Measurements from ENCODE around the gene FAF1. TPM values are rescaled to one million over a fixed set of nuclear protein-coding genes. Genes with fewer than 3 reads are reported as not detected.

The FAF1 gene
- total and polyA plus RNA-seq, 9 of the 15 experiments (the other 6 are each of a cell fraction or from before 2014, with no cell fraction given) = 48.7 to 225 (median 118) TPM

GRCh38 chr1:50959913-50960844 is at the start of gene FAF1 (continued):
- 0 out of 2 replicates have a peak, but pooled peaks have one; percentile 27 for TF ChIP-seq KLF6 (CRISPR knock-in tag; IDR thresholded peaks at IDR 0.05; ENCODE audit: borderline replicate concordance)
- no peak for TF ChIP-seq THRA (IDR thresholded peaks at IDR 0.05)
- TF ChIP-seq CBX1 (IDR thresholded peaks at IDR 0.05; ENCODE audit: low read depth) = peak; percentile 63
- 0 out of 2 replicates have a peak, but pooled peaks have one; percentile 7 for TF ChIP-seq SMC3 (conservative IDR thresholded peaks at IDR 0.05; ENCODE audit: insufficient read depth, low read depth, low read length)
- TF ChIP-seq ZBED1 (IDR thresholded peaks at IDR 0.05) = peak; percentile 67; the same call in 1 of the 2 replicates
- TF ChIP-seq ZFP91 (CRISPR knock-in tag; IDR thresholded peaks at IDR 0.05) = no peak
- TF ChIP-seq BCLAF1 (IDR thresholded peaks at IDR 0.05; ENCODE audit: borderline replicate concordance in 1 of 2, control insufficient read depth in 1 of 2, low read depth in 2 of 2, low read length in 1 of 2) = peak in 1 of 2 experiments; percentile 77; a peak in 1 of 4 replicates
- TF ChIP-seq ZNF282 (CRISPR knock-in tag; IDR thresholded peaks at IDR 0.05) = no peak
- peak; percentile 98 for TF ChIP-seq MTA1 (IDR thresholded peaks at IDR 0.05; ENCODE audit: borderline replicate concordance)
- TF ChIP-seq MEF2D (tag; conservative IDR thresholded peaks at IDR 0.05; ENCODE audit: low read depth) = no peak; the same call in 1 of the 2 replicates
- no peak for TF ChIP-seq BCL6 (CRISPR knock-in tag; IDR thresholded peaks at IDR 0.05)
- TF ChIP-seq PHF21A (IDR thresholded peaks at IDR 0.05; ENCODE audit: borderline replicate concordance, low read depth) = peak; percentile 78; the same call in 1 of the 2 replicates
- TF ChIP-seq NELFE (IDR thresholded peaks at IDR 0.05; ENCODE audit: insufficient read depth, insufficient read length) = no peak
- no peak for TF ChIP-seq BCOR (IDR thresholded peaks at IDR 0.05)
- TF ChIP-seq ARID3A (IDR thresholded peaks at IDR 0.05; ENCODE audit: borderline replicate concordance, low read depth, low read length) = no peak
- TF ChIP-seq ZNF699 (CRISPR knock-in tag; IDR thresholded peaks at IDR 0.05; ENCODE audit: insufficient replicate concordance) = no peak
- TF ChIP-seq ZNF24 (IDR thresholded peaks at IDR 0.05) = peak; percentile 46; the same call in 1 of the 2 replicates
- TF ChIP-seq HDAC1 (IDR thresholded peaks at IDR 0.05) = peak in 1 of 2 experiments; percentile 99; a peak in 3 of 4 replicates
- TF ChIP-seq RB1 (IDR thresholded peaks at IDR 0.05; ENCODE audit: low read depth) = peak; percentile 95
- TF ChIP-seq MXI1 (IDR thresholded peaks at IDR 0.05; ENCODE audit: low read depth, low read length) = peak; percentile 94
- TF ChIP-seq RNF2 (IDR thresholded peaks at IDR 0.05) = no peak; the same call in 1 of the 2 replicates

All from K562 (cell line).